HepG2 (cell line): ENCODE measurements around the gene CBY1. TPM values are rescaled to one million over a fixed set of nuclear protein-coding genes. Genes with fewer than 3 reads are reported as not detected.

Experiments
- ATAC-seq: fragments of 200-7000 bp; cut with Tn5 transposase; 3 replicates; pipeline ENCODE4 v1.9.1; 2020; ENCODE audit warnings: mild to moderate bottlenecking, moderate library complexity
- BruUV-seq: library from RNA; stranded (reverse); fragments of 400-500 nt; replicated peaks from 2 replicates; lab custom pipeline; 2021; lab: Mats Ljungman, UMichigan
- CTCF ChIA-PET: fragments of 300-600 bp; formaldehyde crosslinking; extraction: SDS; loops from one replicate; lab custom pipeline; 2021; ENCODE audit warnings: low total read pairs, inconsistent platforms, low intra/inter-chr PET ratio; lab: Yijun Ruan, JAX
- POLR2A ChIA-PET: fragments of 350-600 bp; sonication (Branson Sonifier 250); formaldehyde crosslinking; loops from one replicate; lab custom pipeline; 2020; ENCODE audit warnings: antibody characterized with exemption, inconsistent platforms; lab: Yijun Ruan, JAX
- DNase-seq: peaks from one replicate; pipeline ENCODE4 v3.0.0-alpha.2; 2015; ENCODE audit warnings: low spot score
- FAIRE-seq: peaks from 3 replicates; lab custom pipeline; 2011; peaks lifted over from hg19 to GRCh38; lab: Jason Lieb, UNC
- H2AFZ ChIP-seq: one replicate; pipeline ENCODE4 v1.6.1; 2011; ENCODE audit warnings: low read length, inconsistent platforms
- H3K27ac ChIP-seq: fragments of 300-600 bp; 3 replicates; pipeline ENCODE4 v1.8.0; 2011; ENCODE audit warnings: mixed run types, mild to moderate bottlenecking, mixed read lengths, low read length, inconsistent platforms; ENCODE audit not compliant: insufficient read depth; ENCODE audit errors: extremely low read length
- H3K27me3 ChIP-seq, 2 experiments: fragments of 200-600 bp in 1 of 2; 2 replicates in 1 of 2; 3 replicates in 1 of 2; pipeline versions ENCODE4 v1.6.0 to v1.8.0; 2011; ENCODE audit warnings: low read length in 2 of 2, mild to moderate bottlenecking in 2 of 2, moderate library complexity in 2 of 2, inconsistent platforms in 1 of 2; ENCODE audit not compliant: insufficient read depth in 2 of 2, control insufficient read depth in 1 of 2
- H3K36me3 ChIP-seq, 2 experiments: fragments of 200-600 bp in 1 of 2; replicated peaks in 1 of 2; 2 replicates in 1 of 2; 3 replicates in 1 of 2; pipeline versions ENCODE4 v1.5.1 to v1.8.0; 2011; ENCODE audit warnings: low read length in 2 of 2, inconsistent platforms in 1 of 2; ENCODE audit not compliant: insufficient read depth in 2 of 2, control insufficient read depth in 1 of 2
- H3K4me1 ChIP-seq: 2 replicates; pipeline ENCODE4 v1.5.1; 2012; ENCODE audit warnings: low read length, inconsistent platforms; ENCODE audit not compliant: insufficient read depth
- H3K4me2 ChIP-seq: 2 replicates; pipeline ENCODE4 v1.6.0; 2011; ENCODE audit warnings: low read depth, low read length, inconsistent platforms
- H3K4me3 ChIP-seq, 3 experiments: fragments of 200-600 bp in 1 of 3; sonication (generic), shearing (Covaris generic) in 1 of 3; replicated peaks in 1 of 3; 2 replicates each; pipeline ENCODE4 v1.5.1; 2011 to 2016; ENCODE audit warnings: low read length in 3 of 3, inconsistent platforms in 2 of 3, low read depth in 2 of 3, mild to moderate bottlenecking in 2 of 3, control low read depth in 1 of 3, mixed read lengths in 1 of 3; ENCODE audit not compliant: insufficient read depth in 1 of 3
- H3K79me2 ChIP-seq: one replicate; pipeline ENCODE4 v1.6.1; 2011; ENCODE audit warnings: low read length, inconsistent platforms; ENCODE audit not compliant: insufficient read depth
- H3K9ac ChIP-seq: 2 replicates; pipeline ENCODE4 v1.6.0; 2011; ENCODE audit warnings: mild to moderate bottlenecking, low read depth, low read length, inconsistent platforms; ENCODE audit not compliant: insufficient read depth
- H3K9me3 ChIP-seq: 2 replicates; pipeline ENCODE4 v1.5.1; 2012; ENCODE audit warnings: mild to moderate bottlenecking, low read length
- H4K20me1 ChIP-seq: 2 replicates; pipeline ENCODE4 v1.6.0; 2011; ENCODE audit warnings: inconsistent platforms, mild to moderate bottlenecking, low read length, moderate library complexity; ENCODE audit not compliant: insufficient read depth
- ADNP ChIP-seq: sonication (generic); formaldehyde crosslinking; IDR thresholded peaks from 2 replicates; pipeline ENCODE4 v1.4.0; 2020; ENCODE audit warnings: missing genetic modification reagents
- AFF4 ChIP-seq: sonication (generic); formaldehyde crosslinking; IDR thresholded peaks from 2 replicates; pipeline ENCODE4 v1.4.0; 2020; ENCODE audit warnings: missing genetic modification reagents
- AHR ChIP-seq: IDR thresholded peaks from 2 replicates; pipeline ENCODE4 v1.6.1; 2018; ENCODE audit warnings: missing genetic modification reagents, missing compliant biosample characterization
- ARNTL ChIP-seq: sonication (generic); formaldehyde crosslinking; IDR thresholded peaks from 2 replicates; pipeline ENCODE4 v1.4.0; 2020; ENCODE audit warnings: mild to moderate bottlenecking, missing genetic modification reagents
- MTERF4 ChIP-seq: sonication (generic); formaldehyde crosslinking; IDR thresholded peaks from 2 replicates; pipeline ENCODE4 v1.8.0; 2023; ENCODE audit warnings: mild to moderate bottlenecking, missing genetic modification reagents
- NFIB ChIP-seq: sonication (generic); formaldehyde crosslinking; IDR thresholded peaks from 2 replicates; pipeline ENCODE4 v1.9.0; 2021; ENCODE audit warnings: missing genetic modification reagents, mild to moderate bottlenecking, borderline replicate concordance
- NR3C1 ChIP-seq: sonication (generic); formaldehyde crosslinking; IDR thresholded peaks from 2 replicates; pipeline ENCODE4 v1.4.0; 2020; ENCODE audit warnings: missing genetic modification reagents
- ONECUT2 ChIP-seq: sonication (generic); formaldehyde crosslinking; IDR thresholded peaks from 2 replicates; pipeline ENCODE4 v1.4.0; 2020; ENCODE audit warnings: missing genetic modification reagents
- PAX8 ChIP-seq: sonication (generic); formaldehyde crosslinking; IDR thresholded peaks from 2 replicates; pipeline ENCODE4 v1.8.0; 2022; ENCODE audit warnings: mild to moderate bottlenecking, missing genetic modification reagents, borderline replicate concordance
- SIN3B ChIP-seq: fragments of 150-350 bp; IDR thresholded peaks from 2 replicates; pipeline ENCODE4 v1.6.1; 2014; ENCODE audit warnings: low read length
- SMARCC2 ChIP-seq: fragments of 450-650 bp; IDR thresholded peaks from 2 replicates; pipeline ENCODE4 v1.6.1; 2017; ENCODE audit warnings: antibody characterized with exemption, mild to moderate bottlenecking
- TCF7L2 ChIP-seq: IDR thresholded peaks from 2 replicates; pipeline ENCODE4 v1.6.1; 2011; ENCODE audit warnings: mild to moderate bottlenecking, low read depth, low read length, moderate library complexity
- ZNF331 ChIP-seq: sonication (generic); formaldehyde crosslinking; IDR thresholded peaks from 2 replicates; pipeline ENCODE4 v1.4.0; 2020; ENCODE audit warnings: missing genetic modification reagents
- ZNF337 ChIP-seq: sonication (generic); formaldehyde crosslinking; IDR thresholded peaks from 2 replicates; pipeline ENCODE4 v1.5.1; 2020; ENCODE audit warnings: missing genetic modification reagents, low read depth, mild to moderate bottlenecking, borderline replicate concordance
- ZNF564 ChIP-seq: sonication (generic); formaldehyde crosslinking; IDR thresholded peaks from 2 replicates; pipeline ENCODE4 v1.8.1; 2023; ENCODE audit warnings: mild to moderate bottlenecking, missing genetic modification reagents
- ZNF672 ChIP-seq: sonication (generic); formaldehyde crosslinking; IDR thresholded peaks from 2 replicates; pipeline ENCODE4 v1.8.1; 2022; ENCODE audit warnings: missing genetic modification reagents
- WGBS: methylation state at CpG from one replicate; pipeline ENCODE4 v1.1.6; 2017; ENCODE audit warnings: low lambda C conversion rate; 5-methylcytosine and 5-hydroxymethylcytosine counted together
- in situ Hi-C: cut with HindIII; loops from 2 replicates; pipeline ENCODE4 v1.10.0; 2017; ENCODE audit warnings: low pct_unique_long_range_greater_than_20kb; ENCODE audit not compliant: extremely low pct_ligation_motif_present
- intact Hi-C: fragments of 100-400 bp; cut with micrococcal nuclease; formaldehyde crosslinking; loops from one replicate; pipeline ENCODE4 v1.10.0; 2022; ENCODE audit not compliant: unreplicated experiment
- polyA plus RNA-seq, 8 experiments: library from polyadenylated mRNA; depleted of rRNA in 3 of 8; stranded (reverse) in 7 of 8; unstranded in 1 of 8; fragments of >200 nt; fragmentation: Illumina TruSeq in 4 of 8; extraction: Trizol in 4 of 8; gene quantifications; 2 replicates each; pipeline versions ENCODE4 v1.2.1 to v1.2.3, GENCODE V29; 2011 to 2016; ENCODE audit warnings: low read depth in 4 of 8, missing spikeins in 1 of 8, mixed read lengths in 1 of 8; ENCODE audit not compliant: insufficient read depth in 1 of 8
- total RNA-seq, 5 experiments: library from RNA; depleted of rRNA; stranded (reverse); fragments of >200 nt; fragmentation: Illumina TruSeq; extraction: Trizol; gene quantifications; 2 replicates each; pipeline ENCODE4 v1.2.3, GENCODE V29; 2016; ENCODE audit warnings: low read depth in 1 of 5
- TF ChIP-seq, protein P1 (sequence below): sonication (generic); formaldehyde crosslinking; IDR thresholded peaks from 2 replicates; pipeline ENCODE4 v1.4.0; 2020; ENCODE audit warnings: mild to moderate bottlenecking, missing genetic modification reagents, borderline replicate concordance

Gene CBY1
- total and polyA plus RNA-seq, 2 of the 13 experiments (the other 11 are each of a cell fraction or from before 2014, with no cell fraction given), result 19.7 to 20.3 TPM

- TF ChIP-seq, protein P1, sequence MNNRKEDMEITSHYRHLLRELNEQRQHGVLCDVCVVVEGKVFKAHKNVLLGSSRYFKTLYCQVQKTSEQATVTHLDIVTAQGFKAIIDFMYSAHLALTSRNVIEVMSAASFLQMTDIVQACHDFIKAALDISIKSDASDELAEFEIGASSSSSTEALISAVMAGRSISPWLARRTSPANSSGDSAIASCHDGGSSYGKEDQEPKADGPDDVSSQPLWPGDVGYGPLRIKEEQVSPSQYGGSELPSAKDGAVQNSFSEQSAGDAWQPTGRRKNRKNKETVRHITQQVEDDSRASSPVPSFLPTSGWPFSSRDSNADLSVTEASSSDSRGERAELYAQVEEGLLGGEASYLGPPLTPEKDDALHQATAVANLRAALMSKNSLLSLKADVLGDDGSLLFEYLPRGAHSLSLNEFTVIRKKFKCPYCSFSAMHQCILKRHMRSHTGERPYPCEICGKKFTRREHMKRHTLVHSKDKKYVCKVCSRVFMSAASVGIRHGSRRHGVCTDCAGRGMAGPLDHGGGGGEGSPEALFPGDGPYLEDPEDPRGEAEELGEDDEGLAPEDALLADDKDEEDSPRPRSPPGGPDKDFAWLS, result no peak
- TF ChIP-seq ADNP (CRISPR knock-in tag), result no peak
These were observed 42.9 kb upstream of the CBY1 start (continued) for GRCh38 chr22:38613588-38613987.

DNA sequence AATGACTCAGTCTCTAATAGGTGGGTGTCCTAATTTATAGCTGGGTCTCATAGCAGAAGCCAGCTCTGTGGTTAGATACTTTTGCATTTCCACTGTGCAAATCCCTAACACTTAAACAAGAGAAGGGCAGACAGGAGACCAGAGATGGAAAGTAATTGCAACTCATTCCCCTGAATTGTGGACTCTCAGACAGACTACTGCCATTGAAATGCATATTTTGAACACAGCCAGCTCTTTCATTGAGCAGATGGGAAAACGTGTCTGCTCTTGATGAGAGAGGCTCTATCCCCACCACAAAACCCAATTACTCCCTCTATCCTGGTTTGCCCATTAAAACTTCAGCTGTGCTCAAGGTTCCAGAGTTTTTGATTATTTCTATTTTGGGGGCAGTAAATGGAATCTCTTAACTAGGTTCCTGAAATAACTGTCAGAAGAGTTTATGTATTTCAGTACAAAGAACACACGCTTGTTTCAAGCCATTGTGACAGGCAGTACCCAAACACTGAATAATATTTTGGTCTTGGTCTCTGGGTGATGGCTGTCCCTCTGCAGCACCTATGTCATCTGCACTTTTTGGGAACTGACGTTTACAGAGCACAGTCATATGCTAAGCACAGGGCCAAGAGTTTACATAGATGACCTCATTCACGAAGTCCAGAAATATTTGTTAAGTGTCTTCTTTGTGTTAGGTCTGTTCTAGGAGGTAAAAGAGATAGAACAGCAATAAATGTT, 41.9 kb upstream of the CBY1 start:
- no peak overlapping the region for H3K4me2 ChIP-seq
- no peak overlapping the region for H3K27ac ChIP-seq
- in situ Hi-C loops, result no loop called here
- intact Hi-C loops, result no loop called here
- WGBS, result 42% methylated on average over 4 of the region's 4 CpGs
- no peak for FAIRE-seq
- DNase-seq, result peak; percentile 32
- H3K27me3 ChIP-seq, result no peaks in the 10 kb centered on the region
- BruUV-seq, result no TSS peak
- no peaks in the 10 kb centered on the region; the same call in 1 of the 2 replicates for H4K20me1 ChIP-seq
- H3K9ac ChIP-seq, result no peak overlapping the region
- H3K36me3 ChIP-seq, result no peaks in the 10 kb centered on the region
- ChIA-PET POLR2A (no interaction called here), CTCF (no interaction called here)
- peaks cover 12% of the 10 kb centered on the region for H3K4me1 ChIP-seq
- no peak; the same call in 2 of the 3 replicates for ATAC-seq
- no peaks in the 10 kb centered on the region for H3K79me2 ChIP-seq
- H2AFZ ChIP-seq, result no peak overlapping the region
- no peak overlapping the region for H3K4me3 ChIP-seq
- H3K9me3 ChIP-seq, result no peaks in the 10 kb centered on the region
- no peak for TF ChIP-seq ONECUT2
- TF ChIP-seq SMARCC2, result no peak
- no peak for TF ChIP-seq ARNTL (CRISPR knock-in tag)
- TF ChIP-seq NFIB (CRISPR knock-in tag), result no peak
- no peak for TF ChIP-seq PAX8 (CRISPR knock-in tag)
- TF ChIP-seq ZNF564, result no peak
- TF ChIP-seq TCF7L2, result no peak
- no peak for TF ChIP-seq MTERF4 (CRISPR knock-in tag)
- TF ChIP-seq SIN3B, result no peak
- no peak for TF ChIP-seq NR3C1 (CRISPR knock-in tag)
- TF ChIP-seq AHR (CRISPR knock-in tag), result no peak
- TF ChIP-seq ZNF672 (CRISPR knock-in tag), result no peak
- no peak for TF ChIP-seq ZNF337 (CRISPR knock-in tag)
- TF ChIP-seq AFF4 (CRISPR knock-in tag), result no peak
- TF ChIP-seq ZNF331, result no peak
